Body of pancreas (tissue), 4 donors: ENCODE measurements around the gene STAB1. TPM values are rescaled to one million over a fixed set of nuclear protein-coding genes. Genes with fewer than 3 reads are reported as not detected.

ENCODE experiments used
- ATAC-seq: fragments of 150-250 bp; one replicate; pipeline ENCODE4 v1.9.1; 2016
- DNase-seq, 4 donors: peaks; one replicate each; pipeline ENCODE4 v3.0.0-alpha.2; 2019
- H3K27ac ChIP-seq, 4 donors: fragments of 200-600 bp; sonication (generic); 1 replicate in 3 of 4; 2 replicates in 1 of 4; pipeline versions ENCODE4 v1.5.1 to v1.6.1; 2016 to 2019; ENCODE audit warnings: mild to moderate bottlenecking in 1 of 4, mixed read lengths in 1 of 4, moderate library complexity in 1 of 4
- H3K27me3 ChIP-seq, 2 donors: fragments of 200-600 bp; sonication (generic); one replicate each; pipeline ENCODE4 v1.6.0; 2016; ENCODE audit warnings: mild to moderate bottlenecking in 1 of 2
- H3K36me3 ChIP-seq, 2 donors: fragments of 200-600 bp; sonication (generic); replicated peaks in 1 of 2; 2 replicates each; pipeline ENCODE4 v1.5.1; 2016; ENCODE audit warnings: low read depth in 2 of 2; ENCODE audit not compliant: insufficient read depth in 1 of 2
- H3K4me1 ChIP-seq: fragments of 200-600 bp; sonication (generic); one replicate; pipeline ENCODE4 v1.6.0; 2016
- H3K4me3 ChIP-seq, 2 donors: fragments of 200-600 bp; sonication (generic); 1 replicate in 1 of 2; 2 replicates in 1 of 2; pipeline ENCODE4 v1.5.1; 2016 to 2019
- H3K9me3 ChIP-seq, 3 donors: fragments of 200-600 bp; sonication (generic); 1 replicate in 2 of 3; 2 replicates in 1 of 3; pipeline ENCODE4 v1.5.1; 2016
- CTCF ChIP-seq, 7 experiments: fragments of 450-650 bp in 4 of 7; fragments of 200-600 bp in 3 of 7; sonication (generic) in 3 of 7; IDR thresholded peaks; one replicate each; pipeline ENCODE4 v1.5.1; 2016 to 2019; ENCODE audit warnings: antibody characterized with exemption in 7 of 7
- POLR2A ChIP-seq, 3 donors: fragments of 450-650 bp; IDR thresholded peaks; one replicate each; pipeline ENCODE4 v1.6.1; 2016; ENCODE audit warnings: antibody characterized with exemption in 3 of 3, mild to moderate bottlenecking in 2 of 3
- WGBS, 2 donors: methylation state at CpG; one replicate each; pipeline ENCODE4 v1.1.5; 2017; 5-methylcytosine and 5-hydroxymethylcytosine counted together
- intact Hi-C: fragments of 100-400 bp; cut with DNase I; formaldehyde crosslinking; loops from one replicate; pipeline ENCODE4 v1.15.1; 2023
- total RNA-seq, 2 donors: library from RNA; depleted of rRNA; stranded (reverse); fragments of >200 nt; gene quantifications; one replicate each; pipeline ENCODE4 v1.1.0, GENCODE V29; 2016

Gene STAB1
- total RNA-seq, 2 donors from 2014 or later, result 50.4 to 55.3 TPM

GRCh38 chr3:52512727-52513126 is 17.6 kb downstream of the STAB1 start:
- 81 to 93% methylated on average over 2 to 15 of the region's 17 CpGs for WGBS, 2 donors
- DNase-seq, result no peak
- Histone ChIP-seq H3K36me3 (no peaks in the 10 kb centered on the region), H3K27me3 (no peaks in the 10 kb centered on the region), H3K9me3 (no peaks in the 10 kb centered on the region), H3K4me1 (no peaks in the 10 kb centered on the region), H3K27ac (no peak overlapping the region), H3K4me3 (no peak overlapping the region)
- ATAC-seq, result no peak
- TF ChIP-seq CTCF (IDR thresholded peaks at IDR 0.05) (no peak), POLR2A (IDR thresholded peaks at IDR 0.05) (no peak)
- intact Hi-C loops, result no loop called here

GRCh38 chr3:52513281-52513680 is 18.1 kb downstream of the STAB1 start:
- no peaks in the 10 kb centered on the region for H3K27me3 ChIP-seq
- no peak overlapping the region for H3K4me3 ChIP-seq
- H3K36me3 ChIP-seq, result no peaks in the 10 kb centered on the region
- DNase-seq (no peak), ATAC-seq (no peak)
- no peak for TF ChIP-seq CTCF (IDR thresholded peaks at IDR 0.05)
- no peak for TF ChIP-seq POLR2A (IDR thresholded peaks at IDR 0.05)
- H3K9me3 ChIP-seq, result no peaks in the 10 kb centered on the region
- WGBS, 2 donors, result 78 to 90% methylated on average over 6 to 7 of the region's 7 CpGs
- no peak overlapping the region for H3K27ac ChIP-seq
- intact Hi-C loops, result no loop called here
- no peaks in the 10 kb centered on the region for H3K4me1 ChIP-seq

- Histone ChIP-seq H3K9me3 (no peaks in the 10 kb centered on the region), H3K27me3 (no peaks in the 10 kb centered on the region), H3K27ac (no peak overlapping the region), H3K4me3 (no peak overlapping the region), H3K4me1 (no peaks in the 10 kb centered on the region), H3K36me3 (no peaks in the 10 kb centered on the region)
- TF ChIP-seq CTCF (IDR thresholded peaks at IDR 0.05), result no peak
- no peak for TF ChIP-seq POLR2A (IDR thresholded peaks at IDR 0.05)
- intact Hi-C loops, result no loop called here
- WGBS, 2 donors, result 67 to 88% methylated on average over 1 to 11 of the region's 11 CpGs
- no peak for DNase-seq
- no peak for ATAC-seq
Measured at GRCh38 chr3:52514576-52514975, 19.4 kb downstream of the STAB1 start.

- TF ChIP-seq CTCF (IDR thresholded peaks at IDR 0.05) (no peak), POLR2A (IDR thresholded peaks at IDR 0.05) (no peak)
- Histone ChIP-seq H3K27ac (no peak overlapping the region), H3K27me3 (no peaks in the 10 kb centered on the region), H3K4me3 (no peak overlapping the region), H3K9me3 (no peaks in the 10 kb centered on the region), H3K36me3 (no peaks in the 10 kb centered on the region), H3K4me1 (no peaks in the 10 kb centered on the region)
- DNase-seq (no peak), ATAC-seq (no peak)
- WGBS, 2 donors, result 79 to 83% methylated on average over 5 to 6 of the region's 6 CpGs
- intact Hi-C loops, result no loop called here
Measured at GRCh38 chr3:52515192-52515591, 20.1 kb downstream of the STAB1 start.

- Histone ChIP-seq H3K36me3 (no peaks in the 10 kb centered on the region), H3K4me3 (no peak overlapping the region), H3K4me1 (no peaks in the 10 kb centered on the region), H3K9me3 (no peaks in the 10 kb centered on the region), H3K27me3 (no peaks in the 10 kb centered on the region), H3K27ac (no peak overlapping the region)
- TF ChIP-seq CTCF (IDR thresholded peaks at IDR 0.05), result no peak
- TF ChIP-seq POLR2A (IDR thresholded peaks at IDR 0.05), result no peak
- ATAC-seq (no peak), DNase-seq (no peak)
- intact Hi-C loops, result no loop called here
- 92 to 98% methylated on average over 10 to 17 of the region's 19 CpGs for WGBS, 2 donors
Measured at GRCh38 chr3:52516509-52517195, 21.5 kb downstream of the STAB1 start.
